K562 (cell line): ENCODE measurements around the gene TBXAS1. TPM values are rescaled to one million over a fixed set of nuclear protein-coding genes. Genes with fewer than 3 reads are reported as not detected.
A peak's percentile ranks its signal among the peaks of the same experiment; 100 is the strongest.

Experiments
- ARID3B ChIP-seq: fragments of 250-450 bp; sonication (Bioruptor Pico); IDR thresholded peaks from 2 replicates; pipeline ENCODE4 v1.4.0; 2020; ENCODE audit warnings: borderline replicate concordance
- CHAMP1 ChIP-seq: fragments of 450-650 bp; IDR thresholded peaks from 2 replicates; pipeline ENCODE4 v1.6.1; 2016; ENCODE audit warnings: mild to moderate bottlenecking
- ELK1 ChIP-seq: sonication (generic); formaldehyde crosslinking; IDR thresholded peaks from 2 replicates; pipeline ENCODE4 v1.8.1; 2022; ENCODE audit warnings: missing genetic modification reagents
- GATAD2B ChIP-seq: fragments of 450-650 bp; IDR thresholded peaks from 2 replicates; pipeline ENCODE4 v1.6.1; 2017; ENCODE audit warnings: mild to moderate bottlenecking, borderline replicate concordance
- KAT8 ChIP-seq: fragments of 450-650 bp; IDR thresholded peaks from 2 replicates; pipeline ENCODE4 v1.6.1; 2016; ENCODE audit warnings: low read depth, mild to moderate bottlenecking
- KDM1A ChIP-seq, 2 experiments: fragments of 450-650 bp; IDR thresholded peaks; 2 replicates each; pipeline ENCODE4 v1.6.1; 2016; ENCODE audit warnings: mild to moderate bottlenecking in 2 of 2
- KLF10 ChIP-seq: fragments of 250-450 bp; sonication (Bioruptor Pico); IDR thresholded peaks from 2 replicates; pipeline ENCODE4 v1.6.1; 2021; ENCODE audit warnings: matching md5 sums
- MCM7 ChIP-seq, 2 experiments: fragments of 450-650 bp; IDR thresholded peaks; 2 replicates each; pipeline ENCODE4 v1.6.1; 2016 to 2018
- MYNN ChIP-seq, 2 experiments: sonication (generic); formaldehyde crosslinking in 1 of 2; IDR thresholded peaks; 2 replicates each; pipeline versions ENCODE4 v1.5.0 to v1.6.1; 2016 to 2020; ENCODE audit warnings: antibody characterized with exemption in 1 of 2, missing genetic modification reagents in 1 of 2
- OTX1 ChIP-seq: fragments of 450-650 bp; formaldehyde crosslinking; IDR thresholded peaks from 2 replicates; pipeline ENCODE4 v1.4.0; 2022; ENCODE audit warnings: mild to moderate bottlenecking
- SMARCA4 ChIP-seq: fragments of 450-650 bp; IDR thresholded peaks from 2 replicates; pipeline ENCODE4 v1.6.1; 2016
- TAF1 ChIP-seq: IDR thresholded peaks from 2 replicates; pipeline ENCODE4 v1.6.1; 2011; ENCODE audit warnings: mild to moderate bottlenecking, low read length, moderate library complexity; ENCODE audit not compliant: insufficient read depth, control insufficient read depth, severe bottlenecking; ENCODE audit errors: extremely low read depth
- THRA ChIP-seq: fragments of 450-650 bp; IDR thresholded peaks from 2 replicates; pipeline ENCODE4 v1.6.1; 2017; ENCODE audit warnings: mild to moderate bottlenecking, moderate library complexity
- ZBTB11 ChIP-seq, 3 experiments: fragments of 200-800 bp in 1 of 3; fragments of 250-450 bp in 1 of 3; fragments of 450-650 bp in 1 of 3; sonication (Bioruptor Pico) in 1 of 3; sonication (Bioruptor generic) in 1 of 3; formaldehyde crosslinking in 1 of 3; IDR thresholded peaks; 2 replicates each; pipeline versions ENCODE4 v1.6.1 to v1.8.0; 2016 to 2022; ENCODE audit warnings: mild to moderate bottlenecking in 2 of 3, missing genetic modification characterization in 2 of 3, missing compliant biosample characterization in 1 of 3, moderate library complexity in 1 of 3
- ZNF551 ChIP-seq: fragments of 250-450 bp; sonication (Bioruptor Pico); IDR thresholded peaks from 2 replicates; pipeline ENCODE4 v1.5.0; 2021; ENCODE audit warnings: mild to moderate bottlenecking, moderate library complexity
- polyA plus RNA-seq, 8 experiments: library from polyadenylated mRNA; depleted of rRNA in 4 of 8; stranded (reverse) in 5 of 8; unstranded in 3 of 8; fragments of >200 nt; fragmentation: Nextera tagmentation in 2 of 8; fragmentation: Illumina TruSeq in 1 of 8; extraction: Ambion mirVana in 2 of 8; extraction: Trizol in 1 of 8; gene quantifications; 2 replicates each; pipeline versions ENCODE4 v1.2.1 to v1.2.3, GENCODE V29; 2011 to 2014; ENCODE audit warnings: inconsistent platforms in 1 of 8, missing spikeins in 1 of 8
- total RNA-seq, 7 experiments: library from RNA; depleted of rRNA in 6 of 7; stranded (reverse); fragments of >200 nt in 6 of 7; fragmentation: Illumina TruSeq in 2 of 7; extraction: Trizol in 2 of 7; gene quantifications; 2 replicates each; pipeline versions ENCODE4 v1.2.1 to v1.2.3, GENCODE V29; 2011 to 2021; ENCODE audit warnings: low replicate concordance in 1 of 7

Gene TBXAS1
- total and polyA plus RNA-seq, 9 of the 15 experiments (the other 6 are each of a cell fraction or from before 2014, with no cell fraction given) = 1.1 to 8.3 (median 1.9) TPM

GRCh38 chr7:139822855-139823254, 6.2 kb upstream of the TBXAS1 start (continued):
- TF ChIP-seq THRA = no peak
- TF ChIP-seq MCM7 (IDR thresholded peaks at IDR 0.05) = 0 out of 4 replicates have a peak, but pooled peaks of 1 of the 2 experiments have one; percentile 12
- no peak for TF ChIP-seq KDM1A (IDR thresholded peaks at IDR 0.05)
- no peak for TF ChIP-seq ELK1
- TF ChIP-seq CHAMP1 = no peak
- TF ChIP-seq ZBTB11 (CRISPR knock-in tag; IDR thresholded peaks at IDR 0.05) = no peak
- no peak for TF ChIP-seq KAT8
- no peak for TF ChIP-seq TAF1
- TF ChIP-seq MYNN (IDR thresholded peaks at IDR 0.05) = no peak
- TF ChIP-seq MYNN (CRISPR knock-in tag; IDR thresholded peaks at IDR 0.05) = no peak
- no peak for TF ChIP-seq OTX1
- TF ChIP-seq SMARCA4 = no peak
- no peak for TF ChIP-seq KLF10
- no peak for TF ChIP-seq GATAD2B
- TF ChIP-seq ZNF551 (CRISPR knock-in tag) = no peak
- no peak for TF ChIP-seq ARID3B (CRISPR knock-in tag)
